ENCODE results near the gene ATG4B. TPM values are rescaled to one million over a fixed set of nuclear protein-coding genes. Genes with fewer than 3 reads are reported as not detected.

Gene ATG4B
- polyA plus RNA-seq, 1 experiment = 122 TPM

DNA sequence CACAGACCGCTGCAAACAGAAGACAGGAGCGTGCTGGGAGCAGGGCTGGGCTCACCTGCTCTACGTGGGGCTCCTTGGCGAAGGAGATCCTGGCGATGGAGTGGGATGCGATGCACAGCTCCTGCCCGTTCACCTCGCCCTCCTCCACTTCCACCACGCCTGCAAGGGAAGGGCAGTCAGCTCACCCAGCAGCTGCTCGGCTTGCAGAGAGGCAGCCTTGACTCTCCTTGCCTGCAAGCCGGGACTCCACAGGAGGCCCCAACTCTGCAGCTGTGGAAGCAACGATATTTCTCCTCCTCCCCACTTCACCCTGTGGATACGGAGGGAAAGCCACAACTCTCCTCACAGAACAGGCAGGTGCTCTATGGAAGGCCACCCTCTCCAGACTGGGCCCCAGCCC is 35.7 kb upstream of the ATG4B start:
- TF ChIP-seq, protein P1, sequence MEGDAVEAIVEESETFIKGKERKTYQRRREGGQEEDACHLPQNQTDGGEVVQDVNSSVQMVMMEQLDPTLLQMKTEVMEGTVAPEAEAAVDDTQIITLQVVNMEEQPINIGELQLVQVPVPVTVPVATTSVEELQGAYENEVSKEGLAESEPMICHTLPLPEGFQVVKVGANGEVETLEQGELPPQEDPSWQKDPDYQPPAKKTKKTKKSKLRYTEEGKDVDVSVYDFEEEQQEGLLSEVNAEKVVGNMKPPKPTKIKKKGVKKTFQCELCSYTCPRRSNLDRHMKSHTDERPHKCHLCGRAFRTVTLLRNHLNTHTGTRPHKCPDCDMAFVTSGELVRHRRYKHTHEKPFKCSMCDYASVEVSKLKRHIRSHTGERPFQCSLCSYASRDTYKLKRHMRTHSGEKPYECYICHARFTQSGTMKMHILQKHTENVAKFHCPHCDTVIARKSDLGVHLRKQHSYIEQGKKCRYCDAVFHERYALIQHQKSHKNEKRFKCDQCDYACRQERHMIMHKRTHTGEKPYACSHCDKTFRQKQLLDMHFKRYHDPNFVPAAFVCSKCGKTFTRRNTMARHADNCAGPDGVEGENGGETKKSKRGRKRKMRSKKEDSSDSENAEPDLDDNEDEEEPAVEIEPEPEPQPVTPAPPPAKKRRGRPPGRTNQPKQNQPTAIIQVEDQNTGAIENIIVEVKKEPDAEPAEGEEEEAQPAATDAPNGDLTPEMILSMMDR (IDR thresholded peaks at IDR 0.05; ENCODE audit: insufficient read depth, low read depth, low read length) = no peak
- Histone ChIP-seq H3K4me3 (ENCODE audit: low read depth, low read length) (no peak overlapping the region), H3K27me3 (ENCODE audit: control insufficient read depth, insufficient read depth, low read length) (no peaks in the 10 kb centered on the region), H3K36me3 (ENCODE audit: control insufficient read depth, insufficient read depth, low read length) (peaks cover 19% of the 10 kb centered on the region)
- CTCF ChIA-PET = no interaction called here
- POLR2A ChIA-PET = no interaction called here
- no peak for DNase-seq (ENCODE audit: low read depth)

DNA sequence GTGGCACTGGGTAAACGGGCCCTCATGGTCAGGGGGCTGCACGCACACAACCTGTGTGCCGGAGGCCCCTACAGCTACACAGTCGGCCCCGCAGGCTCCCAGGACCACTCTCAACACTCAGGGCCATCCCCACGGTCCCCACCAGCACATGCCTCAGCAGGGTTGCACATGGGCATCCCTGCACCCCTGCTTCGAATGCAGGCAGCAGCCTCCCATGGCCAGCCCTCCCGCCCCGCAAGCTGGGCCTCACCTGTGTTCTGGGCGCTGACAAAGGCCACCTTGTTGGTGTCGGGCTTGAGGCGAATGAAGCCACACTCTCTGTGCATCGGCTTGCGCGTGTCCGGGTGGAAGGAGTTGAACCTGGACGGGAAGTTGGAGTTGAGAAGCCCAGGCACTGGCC is 34.8 kb upstream of the ATG4B start:
- DNase-seq (ENCODE audit: low read depth) = no peak
- POLR2A ChIA-PET = no interaction called here
- TF ChIP-seq, protein P1 (IDR thresholded peaks at IDR 0.05; ENCODE audit: insufficient read depth, low read depth, low read length) = no peak
- no peaks in the 10 kb centered on the region for H3K27me3 ChIP-seq (ENCODE audit: control insufficient read depth, insufficient read depth, low read length)
- H3K36me3 ChIP-seq (ENCODE audit: control insufficient read depth, insufficient read depth, low read length) = peaks cover 19% of the 10 kb centered on the region
- CTCF ChIA-PET = no interaction called here
- no peak overlapping the region for H3K4me3 ChIP-seq (ENCODE audit: low read depth, low read length)

DNA sequence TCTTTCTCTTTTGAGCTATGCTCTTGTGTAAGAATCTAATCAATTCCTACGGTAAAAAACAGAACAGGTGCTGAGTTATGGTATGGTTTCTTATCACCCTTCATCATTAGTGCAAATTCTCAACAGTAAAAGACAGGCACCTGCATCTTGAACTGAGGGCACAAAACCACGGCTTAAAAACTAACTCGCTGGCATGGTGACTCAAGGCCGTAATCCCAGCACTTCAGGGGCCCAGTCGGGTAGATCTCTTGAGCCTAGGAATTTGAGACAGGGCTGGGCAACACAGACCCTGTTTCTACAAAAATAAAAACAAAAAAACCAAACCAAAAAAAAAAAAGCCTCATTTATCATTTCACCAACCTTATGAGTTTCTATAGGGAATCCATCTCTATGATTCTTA is 33.8 kb upstream of the ATG4B start:
- Histone ChIP-seq H3K27me3 (ENCODE audit: control insufficient read depth, insufficient read depth, low read length) (no peaks in the 10 kb centered on the region), H3K4me3 (ENCODE audit: low read depth, low read length) (no peak overlapping the region), H3K36me3 (ENCODE audit: control insufficient read depth, insufficient read depth, low read length) (peaks cover 22% of the 10 kb centered on the region)
- ChIA-PET POLR2A (no interaction called here), CTCF (interaction anchor here (0.6 kb wide), 1 partner anchor 25 kb away, joined by 3 read pairs; no protein-coding TSS in a partner anchor)
- no peak for DNase-seq (ENCODE audit: low read depth)
- TF ChIP-seq, protein P1 (IDR thresholded peaks at IDR 0.05; ENCODE audit: insufficient read depth, low read depth, low read length) = no peak

DNA sequence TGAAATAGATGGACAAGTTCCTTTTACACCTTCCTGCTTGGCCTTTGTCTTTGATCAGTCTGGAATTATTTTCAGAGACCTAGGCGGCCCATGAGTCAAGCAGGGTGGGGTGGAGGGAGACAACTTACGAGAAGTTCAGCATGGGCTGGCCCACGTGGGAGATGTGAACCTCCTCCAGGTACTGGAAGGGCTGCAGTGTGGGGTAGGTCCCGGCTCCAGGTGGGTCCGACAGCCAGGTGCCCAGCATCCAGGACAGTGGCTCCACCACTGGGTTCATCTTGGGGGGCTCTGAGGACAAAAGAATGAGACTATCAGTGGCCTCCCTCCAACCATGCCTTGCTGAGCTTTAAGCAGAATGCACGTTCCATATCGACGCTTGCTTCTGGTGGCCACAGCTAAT is 31.3 kb upstream of the ATG4B start:
- no peak for DNase-seq (ENCODE audit: low read depth)
- CTCF ChIA-PET = interaction anchor here (1.2 kb wide), 1 partner anchor 53 kb away, joined by 3 read pairs; no protein-coding TSS in a partner anchor
- H3K36me3 ChIP-seq (ENCODE audit: control insufficient read depth, insufficient read depth, low read length) = peaks cover 22% of the 10 kb centered on the region
- H3K27me3 ChIP-seq (ENCODE audit: control insufficient read depth, insufficient read depth, low read length) = no peaks in the 10 kb centered on the region
- TF ChIP-seq, protein P1 (IDR thresholded peaks at IDR 0.05; ENCODE audit: insufficient read depth, low read depth, low read length) = no peak
- no peak overlapping the region for H3K4me3 ChIP-seq (ENCODE audit: low read depth, low read length)
- POLR2A ChIA-PET = no interaction called here

DNA sequence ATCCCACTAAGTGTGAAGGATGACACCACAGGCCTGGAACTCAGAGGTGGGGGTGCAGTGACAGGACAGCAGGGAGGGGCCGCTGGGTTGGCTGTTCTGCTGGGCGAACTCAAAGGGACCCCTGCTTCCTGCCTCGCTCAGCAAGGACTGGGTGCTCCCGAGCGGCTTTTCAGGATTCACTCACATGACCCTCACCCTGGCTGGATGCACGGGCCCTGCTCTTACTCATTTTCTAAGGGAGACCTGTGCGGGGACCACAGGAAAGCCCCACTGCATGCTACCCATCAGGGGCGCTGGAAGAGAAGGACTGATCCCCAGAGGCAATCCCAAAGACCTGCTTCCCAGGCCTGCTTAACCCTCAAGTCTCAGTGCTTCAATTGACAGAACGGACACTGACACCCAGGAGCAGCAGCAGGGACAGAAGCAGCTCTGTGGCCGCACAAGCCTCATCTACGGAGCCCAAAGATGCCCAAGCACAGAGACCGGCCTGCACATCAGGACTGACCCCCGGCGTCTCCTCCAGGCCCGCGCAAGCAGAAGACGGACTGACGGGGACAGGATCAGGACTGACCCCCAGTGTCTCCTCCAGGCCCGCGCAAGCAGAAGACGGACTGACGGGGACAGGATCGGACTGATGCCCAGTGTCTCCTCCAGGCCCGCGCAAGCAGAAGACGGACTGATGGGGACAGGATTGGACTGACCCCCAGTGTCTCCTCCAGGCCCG is 30.2 kb upstream of the ATG4B start:
- H3K36me3 ChIP-seq (ENCODE audit: control insufficient read depth, insufficient read depth, low read length) = peaks cover 16% of the 10 kb centered on the region
- ChIA-PET CTCF (no interaction called here), POLR2A (no interaction called here)
- H3K4me3 ChIP-seq (ENCODE audit: low read depth, low read length) = no peak overlapping the region
- H3K27me3 ChIP-seq (ENCODE audit: control insufficient read depth, insufficient read depth, low read length) = no peaks in the 10 kb centered on the region
- TF ChIP-seq, protein P1 (IDR thresholded peaks at IDR 0.05; ENCODE audit: insufficient read depth, low read depth, low read length) = no peak
- DNase-seq (ENCODE audit: low read depth) = no peak
